ENCODE measurements around the gene KCNQ2. TPM values are rescaled to one million over a fixed set of nuclear protein-coding genes. Genes with fewer than 3 reads are reported as not detected.

Gene KCNQ2
- total RNA-seq, 2 experiments from 2014 or later: not detected

GRCh38 chr20:63366390-63367365, 105.8 kb downstream of the KCNQ2 start:
- DNase-seq: no peak
- Mint-ChIP-seq H3K4me1 (ENCODE audit: low read depth) (no peaks in the 10 kb centered on the region), H3K36me3 (ENCODE audit: low read depth) (no peaks in the 10 kb centered on the region), H3K27me3 (peaks cover 8% of the 10 kb centered on the region), H3K4me3 (no peak overlapping the region), H3K9me3 (no peaks in the 10 kb centered on the region), H3K27ac (no peak overlapping the region)
- TF ChIP-seq, protein P1, sequence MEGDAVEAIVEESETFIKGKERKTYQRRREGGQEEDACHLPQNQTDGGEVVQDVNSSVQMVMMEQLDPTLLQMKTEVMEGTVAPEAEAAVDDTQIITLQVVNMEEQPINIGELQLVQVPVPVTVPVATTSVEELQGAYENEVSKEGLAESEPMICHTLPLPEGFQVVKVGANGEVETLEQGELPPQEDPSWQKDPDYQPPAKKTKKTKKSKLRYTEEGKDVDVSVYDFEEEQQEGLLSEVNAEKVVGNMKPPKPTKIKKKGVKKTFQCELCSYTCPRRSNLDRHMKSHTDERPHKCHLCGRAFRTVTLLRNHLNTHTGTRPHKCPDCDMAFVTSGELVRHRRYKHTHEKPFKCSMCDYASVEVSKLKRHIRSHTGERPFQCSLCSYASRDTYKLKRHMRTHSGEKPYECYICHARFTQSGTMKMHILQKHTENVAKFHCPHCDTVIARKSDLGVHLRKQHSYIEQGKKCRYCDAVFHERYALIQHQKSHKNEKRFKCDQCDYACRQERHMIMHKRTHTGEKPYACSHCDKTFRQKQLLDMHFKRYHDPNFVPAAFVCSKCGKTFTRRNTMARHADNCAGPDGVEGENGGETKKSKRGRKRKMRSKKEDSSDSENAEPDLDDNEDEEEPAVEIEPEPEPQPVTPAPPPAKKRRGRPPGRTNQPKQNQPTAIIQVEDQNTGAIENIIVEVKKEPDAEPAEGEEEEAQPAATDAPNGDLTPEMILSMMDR (IDR thresholded peaks at IDR 0.05): no peak
- ChIA-PET POLR2A (no interaction called here), CTCF (interaction anchor here (0.9 kb wide), 1 partner anchor 12 kb away, joined by 3 read pairs; no protein-coding TSS in a partner anchor)
- intact Hi-C loops (cut with micrococcal nuclease): no loop called here
- no peak for ATAC-seq

GRCh38 chr20:63365601-63366389, 106.7 kb downstream of the KCNQ2 start:
- TF ChIP-seq, protein P1 (IDR thresholded peaks at IDR 0.05): no peak
- H3K27ac Mint-ChIP-seq: no peak overlapping the region
- peaks cover 8% of the 10 kb centered on the region for H3K27me3 Mint-ChIP-seq
- H3K4me1 Mint-ChIP-seq (ENCODE audit: low read depth): no peaks in the 10 kb centered on the region
- CTCF ChIA-PET: interaction anchor here (0.9 kb wide), 1 partner anchor 13 kb away, joined by 3 read pairs; no protein-coding TSS in a partner anchor
- POLR2A ChIA-PET: no interaction called here
- no peaks in the 10 kb centered on the region for H3K9me3 Mint-ChIP-seq
- DNase-seq (no peak), ATAC-seq (no peak)
- intact Hi-C loops (cut with micrococcal nuclease): no loop called here
- H3K4me3 Mint-ChIP-seq: no peak overlapping the region
- H3K36me3 Mint-ChIP-seq (ENCODE audit: low read depth): no peaks in the 10 kb centered on the region

DNA sequence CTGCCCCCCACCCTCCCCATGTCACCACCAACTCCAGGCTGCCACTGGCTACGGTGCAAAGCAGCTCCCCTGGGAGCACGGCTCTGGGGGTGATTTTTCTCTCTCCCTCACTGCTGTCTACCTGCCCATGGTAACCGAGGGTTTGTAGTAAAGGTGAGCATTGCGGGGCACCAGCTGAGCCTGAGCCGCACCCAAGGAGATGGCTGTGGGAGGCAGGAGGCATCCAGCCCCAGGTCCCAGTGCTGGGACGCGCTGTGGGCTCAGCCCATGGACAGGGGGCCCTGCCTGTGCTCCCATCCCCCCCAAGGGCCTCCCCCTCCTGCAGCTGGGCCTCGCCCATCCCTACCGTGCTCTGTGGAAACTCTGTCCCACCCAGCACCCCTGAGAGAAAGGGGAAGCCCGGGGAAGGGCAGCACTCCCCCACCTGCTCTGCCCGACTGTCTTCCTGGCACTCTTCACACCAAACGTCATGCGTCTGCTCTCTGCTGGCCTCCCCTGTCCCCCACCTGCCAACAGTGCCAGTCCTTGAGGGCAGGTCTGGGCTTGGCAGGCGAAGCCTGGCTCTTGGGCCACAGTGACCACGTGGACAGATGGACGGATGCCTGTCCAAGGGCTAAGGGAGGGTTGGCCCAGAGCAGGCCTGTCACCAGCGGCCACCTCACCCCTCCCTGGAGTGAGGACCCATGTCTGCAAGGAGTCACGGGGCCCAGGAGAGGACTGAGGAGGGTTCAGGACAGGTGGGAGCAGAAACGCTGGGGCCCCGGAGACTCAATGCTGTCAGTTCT, 107.5 kb downstream of the KCNQ2 start:
- H3K27me3 Mint-ChIP-seq: peaks cover 11% of the 10 kb centered on the region
- no peak for DNase-seq
- H3K4me1 Mint-ChIP-seq (ENCODE audit: low read depth): no peaks in the 10 kb centered on the region
- no peak overlapping the region for H3K27ac Mint-ChIP-seq
- ATAC-seq: no peak
- H3K9me3 Mint-ChIP-seq: no peaks in the 10 kb centered on the region
- CTCF ChIA-PET: no interaction called here
- intact Hi-C loops (cut with micrococcal nuclease): no loop called here
- POLR2A ChIA-PET: no interaction called here
- no peaks in the 10 kb centered on the region for H3K36me3 Mint-ChIP-seq (ENCODE audit: low read depth)
- H3K4me3 Mint-ChIP-seq: no peak overlapping the region
- TF ChIP-seq, protein P1 (IDR thresholded peaks at IDR 0.05): no peak

DNA sequence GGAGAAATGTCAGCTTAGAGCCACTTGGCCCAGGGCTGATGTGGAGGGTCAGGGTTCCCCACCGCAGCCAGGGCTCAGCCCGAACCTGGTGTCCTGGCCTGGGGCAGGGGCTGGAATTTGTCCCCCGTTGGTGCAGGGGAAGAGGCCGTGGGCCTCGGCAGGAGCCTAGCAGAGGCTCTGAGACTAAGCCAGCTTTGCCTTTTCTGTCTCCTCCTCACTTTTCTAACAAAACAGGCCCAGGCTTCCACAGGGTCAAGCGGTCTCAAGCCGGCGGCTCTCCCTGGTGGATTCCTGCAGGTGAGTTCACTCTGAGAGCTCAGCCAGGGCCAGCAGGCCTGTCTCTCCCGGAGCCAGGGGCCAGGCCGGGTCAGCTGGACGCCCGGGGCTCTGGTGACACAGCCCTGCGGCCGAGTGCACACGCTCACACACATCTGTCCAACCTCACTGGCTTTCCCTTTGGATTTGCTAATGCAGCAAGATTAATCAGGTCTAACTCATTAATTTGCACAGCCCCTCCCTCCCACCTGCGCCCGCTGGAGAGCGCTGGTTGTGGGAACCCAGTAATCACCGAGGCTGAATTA, 108.4 kb downstream of the KCNQ2 start:
- ATAC-seq: no peak
- DNase-seq: no peak
- H3K36me3 Mint-ChIP-seq (ENCODE audit: low read depth): no peaks in the 10 kb centered on the region
- H3K9me3 Mint-ChIP-seq: no peaks in the 10 kb centered on the region
- H3K27ac Mint-ChIP-seq: no peak overlapping the region
- H3K4me1 Mint-ChIP-seq (ENCODE audit: low read depth): no peaks in the 10 kb centered on the region
- peaks cover 19% of the 10 kb centered on the region for H3K27me3 Mint-ChIP-seq
- intact Hi-C loops (cut with micrococcal nuclease): no loop called here
- CTCF ChIA-PET: no interaction called here
- TF ChIP-seq, protein P1 (IDR thresholded peaks at IDR 0.05): no peak
- POLR2A ChIA-PET: no interaction called here
- H3K4me3 Mint-ChIP-seq: no peak overlapping the region

All from activated CD8-positive, alpha-beta T cell treated with anti-CD3 and anti-CD28 coated beads for 36 hours (primary cell).